Ishikawa (cell line): ENCODE data around the gene COX17.

Source experiments
- CEBPB ChIP-seq: IDR thresholded peaks from 2 replicates; pipeline ENCODE4 v1.6.1; 2012
- CREB1 ChIP-seq: IDR thresholded peaks from 2 replicates; pipeline ENCODE4 v1.6.1; 2012; ENCODE audit warnings: low read depth
- EGR1 ChIP-seq: IDR thresholded peaks from 2 replicates; pipeline ENCODE4 v1.6.1; 2012
- EP300 ChIP-seq: IDR thresholded peaks from 2 replicates; pipeline ENCODE4 v1.6.1; 2012; ENCODE audit warnings: borderline replicate concordance
- FOXM1 ChIP-seq: IDR thresholded peaks from 2 replicates; pipeline ENCODE4 v1.6.1; 2012; ENCODE audit warnings: low read depth, borderline replicate concordance
- NFIC ChIP-seq: IDR thresholded peaks from 2 replicates; pipeline ENCODE4 v1.6.1; 2012
- RAD21 ChIP-seq: IDR thresholded peaks from 2 replicates; pipeline ENCODE4 v1.6.1; 2012; ENCODE audit warnings: low read depth
- TAF1 ChIP-seq: IDR thresholded peaks from 2 replicates; pipeline ENCODE4 v1.6.1; 2012; ENCODE audit warnings: low read depth, mild to moderate bottlenecking
- TCF12 ChIP-seq: IDR thresholded peaks from 2 replicates; pipeline ENCODE4 v1.6.1; 2012; ENCODE audit warnings: low read depth
- TEAD4 ChIP-seq: IDR thresholded peaks from 2 replicates; pipeline ENCODE4 v1.6.1; 2012
- YY1 ChIP-seq: IDR thresholded peaks from 2 replicates; pipeline ENCODE4 v1.6.1; 2012; ENCODE audit warnings: low read depth
- ZBTB7A ChIP-seq: IDR thresholded peaks from 2 replicates; pipeline ENCODE4 v1.6.1; 2012; ENCODE audit warnings: low read depth
- TF ChIP-seq, protein P1 (sequence below): IDR thresholded peaks from 2 replicates; pipeline ENCODE4 v1.6.1; 2012
- TF ChIP-seq, protein P2 (sequence below): IDR thresholded peaks from 2 replicates; pipeline ENCODE4 v1.6.1; 2012
- TF ChIP-seq, protein P3 (sequence below): IDR thresholded peaks from 2 replicates; pipeline ENCODE4 v1.6.1; 2012; ENCODE audit warnings: low read depth, mild to moderate bottlenecking

COX17 gene

DNA sequence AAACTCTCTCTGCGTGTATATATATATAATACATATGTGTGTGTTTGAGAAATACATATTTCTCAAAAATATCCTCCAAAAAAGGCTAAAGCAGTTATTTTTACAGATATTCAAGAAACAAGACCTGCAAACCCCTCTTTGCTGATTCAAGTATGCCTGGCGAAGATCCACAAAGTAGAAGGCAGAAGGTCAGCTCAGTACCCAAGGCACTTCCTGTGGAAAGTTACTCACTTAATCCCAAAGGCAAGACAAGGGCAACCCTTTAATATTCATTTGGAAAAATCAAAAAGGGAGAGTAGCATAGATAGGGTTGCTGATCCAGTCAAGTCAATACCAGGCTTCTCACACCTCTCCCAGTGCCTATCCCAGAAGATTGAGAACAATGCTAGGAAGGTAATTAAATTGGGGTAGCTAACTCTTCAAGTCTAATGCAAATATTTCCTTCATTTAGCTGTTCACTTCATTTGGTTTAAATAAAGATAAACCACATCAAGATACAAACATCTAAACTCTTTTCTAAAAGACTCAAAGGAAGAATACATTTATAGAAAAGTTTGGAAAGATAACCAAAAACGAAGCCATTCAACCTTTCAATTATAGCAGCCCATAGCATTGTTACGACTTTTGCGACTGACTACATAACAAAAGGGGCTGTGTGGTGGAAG, 7.2 kb downstream of the COX17 start:
- no peak for TF ChIP-seq ZBTB7A
- TF ChIP-seq, protein P1, sequence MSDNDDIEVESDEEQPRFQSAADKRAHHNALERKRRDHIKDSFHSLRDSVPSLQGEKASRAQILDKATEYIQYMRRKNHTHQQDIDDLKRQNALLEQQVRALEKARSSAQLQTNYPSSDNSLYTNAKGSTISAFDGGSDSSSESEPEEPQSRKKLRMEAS = no peak

DNA sequence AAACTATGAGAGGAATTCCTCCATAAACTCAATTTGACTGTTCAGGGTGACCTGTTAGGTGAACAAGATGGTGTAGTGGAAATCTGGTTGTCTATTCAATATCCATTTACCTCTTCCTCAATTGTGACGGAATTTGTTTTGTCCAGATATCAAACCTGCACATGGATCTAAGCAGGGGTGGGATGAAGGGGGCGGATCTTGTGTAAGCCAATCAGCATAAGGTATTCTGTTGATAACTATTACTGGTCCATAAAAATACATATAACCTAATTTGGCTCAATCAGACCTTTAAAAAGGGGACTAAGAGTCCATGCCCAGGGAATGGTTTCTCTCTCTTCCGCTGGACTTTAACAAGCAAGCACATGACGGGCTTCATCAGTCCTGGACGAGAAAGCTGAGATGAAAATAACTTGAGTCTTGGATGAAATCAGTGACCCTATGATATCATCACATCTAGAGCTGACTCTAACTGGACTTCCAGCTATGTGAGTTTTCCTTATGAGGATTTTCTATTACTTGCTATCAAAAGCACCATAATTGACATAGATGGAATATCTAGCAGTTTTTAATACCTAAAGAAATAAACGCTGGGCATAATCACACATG, 11.1 kb downstream of the COX17 start:
- TF ChIP-seq TEAD4 (no peak), TAF1 (no peak), NFIC (no peak), ZBTB7A (no peak), RAD21 (no peak), CEBPB (no peak), EP300 (no peak), YY1 (no peak), TCF12 (no peak), FOXM1 (no peak), CREB1 (no peak), EGR1 (no peak)
- TF ChIP-seq, protein P2, sequence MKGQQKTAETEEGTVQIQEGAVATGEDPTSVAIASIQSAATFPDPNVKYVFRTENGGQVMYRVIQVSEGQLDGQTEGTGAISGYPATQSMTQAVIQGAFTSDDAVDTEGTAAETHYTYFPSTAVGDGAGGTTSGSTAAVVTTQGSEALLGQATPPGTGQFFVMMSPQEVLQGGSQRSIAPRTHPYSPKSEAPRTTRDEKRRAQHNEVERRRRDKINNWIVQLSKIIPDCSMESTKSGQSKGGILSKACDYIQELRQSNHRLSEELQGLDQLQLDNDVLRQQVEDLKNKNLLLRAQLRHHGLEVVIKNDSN = no peak
- TF ChIP-seq, protein P3, sequence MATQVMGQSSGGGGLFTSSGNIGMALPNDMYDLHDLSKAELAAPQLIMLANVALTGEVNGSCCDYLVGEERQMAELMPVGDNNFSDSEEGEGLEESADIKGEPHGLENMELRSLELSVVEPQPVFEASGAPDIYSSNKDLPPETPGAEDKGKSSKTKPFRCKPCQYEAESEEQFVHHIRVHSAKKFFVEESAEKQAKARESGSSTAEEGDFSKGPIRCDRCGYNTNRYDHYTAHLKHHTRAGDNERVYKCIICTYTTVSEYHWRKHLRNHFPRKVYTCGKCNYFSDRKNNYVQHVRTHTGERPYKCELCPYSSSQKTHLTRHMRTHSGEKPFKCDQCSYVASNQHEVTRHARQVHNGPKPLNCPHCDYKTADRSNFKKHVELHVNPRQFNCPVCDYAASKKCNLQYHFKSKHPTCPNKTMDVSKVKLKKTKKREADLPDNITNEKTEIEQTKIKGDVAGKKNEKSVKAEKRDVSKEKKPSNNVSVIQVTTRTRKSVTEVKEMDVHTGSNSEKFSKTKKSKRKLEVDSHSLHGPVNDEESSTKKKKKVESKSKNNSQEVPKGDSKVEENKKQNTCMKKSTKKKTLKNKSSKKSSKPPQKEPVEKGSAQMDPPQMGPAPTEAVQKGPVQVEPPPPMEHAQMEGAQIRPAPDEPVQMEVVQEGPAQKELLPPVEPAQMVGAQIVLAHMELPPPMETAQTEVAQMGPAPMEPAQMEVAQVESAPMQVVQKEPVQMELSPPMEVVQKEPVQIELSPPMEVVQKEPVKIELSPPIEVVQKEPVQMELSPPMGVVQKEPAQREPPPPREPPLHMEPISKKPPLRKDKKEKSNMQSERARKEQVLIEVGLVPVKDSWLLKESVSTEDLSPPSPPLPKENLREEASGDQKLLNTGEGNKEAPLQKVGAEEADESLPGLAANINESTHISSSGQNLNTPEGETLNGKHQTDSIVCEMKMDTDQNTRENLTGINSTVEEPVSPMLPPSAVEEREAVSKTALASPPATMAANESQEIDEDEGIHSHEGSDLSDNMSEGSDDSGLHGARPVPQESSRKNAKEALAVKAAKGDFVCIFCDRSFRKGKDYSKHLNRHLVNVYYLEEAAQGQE = no peak
- TF ChIP-seq, protein P1 = no peak

DNA sequence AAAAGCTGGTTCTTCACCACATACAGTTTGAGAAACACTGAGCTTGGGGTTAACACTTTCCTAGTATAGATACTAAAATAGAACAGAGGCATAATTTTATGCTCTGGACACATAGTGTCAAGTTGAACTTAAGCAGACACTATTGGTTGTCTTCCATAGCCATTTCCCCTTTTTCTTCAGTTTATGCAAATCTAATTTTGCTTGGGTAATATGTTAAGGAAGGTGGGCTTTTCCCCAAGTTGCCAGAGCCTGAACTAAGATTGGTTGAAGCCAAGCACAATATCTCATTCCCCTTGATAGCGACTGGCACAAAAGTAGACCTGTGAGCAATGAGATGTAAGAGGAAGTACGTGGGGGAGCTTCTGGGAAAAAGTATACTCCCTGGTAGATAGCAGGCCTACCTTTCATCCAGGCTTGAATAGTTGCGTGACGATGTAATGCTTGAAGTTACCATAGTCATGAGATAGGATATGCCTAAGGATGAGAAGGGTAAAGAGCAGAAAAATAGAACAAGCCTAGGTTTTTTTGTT, 12.3 kb downstream of the COX17 start:
- TF ChIP-seq FOXM1 = no peak
- no peak for TF ChIP-seq ZBTB7A
- no peak for TF ChIP-seq EP300
- TF ChIP-seq CREB1 = no peak
- no peak for TF ChIP-seq NFIC
- no peak for TF ChIP-seq CEBPB
- TF ChIP-seq, protein P3 = no peak

DNA sequence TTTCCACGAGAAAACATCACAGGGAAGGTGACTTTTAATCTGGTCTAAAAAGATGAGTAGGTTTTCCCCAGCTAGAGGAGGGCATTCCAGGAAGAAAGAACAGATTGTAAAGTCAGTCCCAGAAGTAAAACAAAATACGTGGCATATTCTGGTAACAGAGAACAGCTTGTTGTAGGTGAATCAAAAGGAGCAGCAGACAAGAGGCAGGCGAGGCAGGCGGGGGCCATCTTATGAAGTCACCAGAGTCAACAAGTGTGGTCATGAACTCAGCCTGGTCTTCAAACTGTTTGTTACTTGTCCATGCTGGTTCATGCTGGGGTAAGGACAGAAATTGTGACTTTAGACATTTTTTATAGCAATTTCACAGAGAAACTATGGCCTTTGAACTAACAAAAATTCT, 12.8 kb downstream of the COX17 start:
- TF ChIP-seq YY1 = no peak
- TF ChIP-seq NFIC = no peak
- TF ChIP-seq TCF12 = no peak
- TF ChIP-seq, protein P2 = no peak

DNA sequence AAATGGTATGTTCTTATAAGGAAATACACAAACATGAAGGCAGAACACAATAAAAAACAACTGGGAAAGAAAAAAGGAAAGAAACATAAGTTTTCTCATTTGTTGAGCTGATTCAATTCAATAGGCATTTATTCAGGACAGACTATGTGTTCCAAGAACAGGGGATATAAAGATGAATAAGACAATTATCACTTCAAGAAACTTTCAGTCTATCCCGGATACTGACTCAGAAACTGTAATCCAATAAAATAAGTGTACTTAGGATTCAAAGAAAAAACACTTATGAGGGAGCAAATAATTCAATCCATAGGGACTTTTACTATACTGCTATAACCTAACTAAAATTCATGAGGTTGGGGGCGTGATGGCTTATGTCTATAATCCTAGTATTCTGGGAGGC, 13.3 kb downstream of the COX17 start:
- TF ChIP-seq, protein P2 = no peak
- TF ChIP-seq, protein P3 = no peak
- TF ChIP-seq EGR1 (no peak), NFIC (no peak), ZBTB7A (no peak), CEBPB (no peak), EP300 (no peak), RAD21 (no peak), TCF12 (no peak), TAF1 (no peak)
